ENCODE results near the gene HHATL. TPM values are rescaled to one million over a fixed set of nuclear protein-coding genes. Genes with fewer than 3 reads are reported as not detected.
A peak's percentile ranks its signal among the peaks of the same experiment; 100 is the strongest.

The HHATL gene
- total RNA-seq, 1 donor from 2014 or later = not detected

GRCh38 chr3:42660131-42660715 is 42.4 kb downstream of the HHATL start:
- Mint-ChIP-seq H3K4me1 (ENCODE audit: low read depth, unreplicated experiment) (peaks cover 5% of the 10 kb centered on the region), H3K27ac (ENCODE audit: unreplicated experiment) (peak overlapping the region; percentile 37), H3K36me3 (ENCODE audit: low read depth, unreplicated experiment) (peaks cover 17% of the 10 kb centered on the region), H3K9me3 (ENCODE audit: unreplicated experiment) (no peaks in the 10 kb centered on the region), H3K27me3 (ENCODE audit: low read depth, unreplicated experiment) (no peaks in the 10 kb centered on the region), H3K4me3 (ENCODE audit: unreplicated experiment) (no peak overlapping the region)
- no peaks in the 10 kb centered on the region for H3K36me3 ChIP-seq (ENCODE audit: insufficient read depth, low read length)
- H3K9ac ChIP-seq (ENCODE audit: low read length) = no peak overlapping the region
- no peak overlapping the region for H3K4me2 ChIP-seq (ENCODE audit: low read length)
- DNase-seq (ENCODE audit: low read depth) = no peak
- peaks cover 19% of the 10 kb centered on the region for H3K79me2 ChIP-seq (ENCODE audit: insufficient read depth, low read length)
- no peak for TF ChIP-seq EZH2 (IDR thresholded peaks at IDR 0.05; ENCODE audit: insufficient read depth, low read length)
- TF ChIP-seq, protein P1, sequence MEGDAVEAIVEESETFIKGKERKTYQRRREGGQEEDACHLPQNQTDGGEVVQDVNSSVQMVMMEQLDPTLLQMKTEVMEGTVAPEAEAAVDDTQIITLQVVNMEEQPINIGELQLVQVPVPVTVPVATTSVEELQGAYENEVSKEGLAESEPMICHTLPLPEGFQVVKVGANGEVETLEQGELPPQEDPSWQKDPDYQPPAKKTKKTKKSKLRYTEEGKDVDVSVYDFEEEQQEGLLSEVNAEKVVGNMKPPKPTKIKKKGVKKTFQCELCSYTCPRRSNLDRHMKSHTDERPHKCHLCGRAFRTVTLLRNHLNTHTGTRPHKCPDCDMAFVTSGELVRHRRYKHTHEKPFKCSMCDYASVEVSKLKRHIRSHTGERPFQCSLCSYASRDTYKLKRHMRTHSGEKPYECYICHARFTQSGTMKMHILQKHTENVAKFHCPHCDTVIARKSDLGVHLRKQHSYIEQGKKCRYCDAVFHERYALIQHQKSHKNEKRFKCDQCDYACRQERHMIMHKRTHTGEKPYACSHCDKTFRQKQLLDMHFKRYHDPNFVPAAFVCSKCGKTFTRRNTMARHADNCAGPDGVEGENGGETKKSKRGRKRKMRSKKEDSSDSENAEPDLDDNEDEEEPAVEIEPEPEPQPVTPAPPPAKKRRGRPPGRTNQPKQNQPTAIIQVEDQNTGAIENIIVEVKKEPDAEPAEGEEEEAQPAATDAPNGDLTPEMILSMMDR (IDR thresholded peaks at IDR 0.05; ENCODE audit: insufficient read depth, low read depth, low read length) = no peak
- H3K27me3 ChIP-seq (ENCODE audit: insufficient read depth, low read length) = no peaks in the 10 kb centered on the region
- no peaks in the 10 kb centered on the region for H3K9me3 ChIP-seq (ENCODE audit: insufficient read depth, low read depth, low read length)
- peaks cover 59% of the 10 kb centered on the region for H4K20me1 ChIP-seq (ENCODE audit: insufficient read depth, low read length)
- H2AFZ ChIP-seq (ENCODE audit: low read depth, low read length) = no peak overlapping the region
- no peak overlapping the region for H3K4me3 ChIP-seq (ENCODE audit: insufficient read depth, low read depth, low read length)
- peaks cover 16% of the 10 kb centered on the region for H3K4me1 ChIP-seq (ENCODE audit: insufficient read depth, low read length)
- FAIRE-seq = no peak
- no peak overlapping the region for H3K27ac ChIP-seq (ENCODE audit: low read depth, low read length)

DNA sequence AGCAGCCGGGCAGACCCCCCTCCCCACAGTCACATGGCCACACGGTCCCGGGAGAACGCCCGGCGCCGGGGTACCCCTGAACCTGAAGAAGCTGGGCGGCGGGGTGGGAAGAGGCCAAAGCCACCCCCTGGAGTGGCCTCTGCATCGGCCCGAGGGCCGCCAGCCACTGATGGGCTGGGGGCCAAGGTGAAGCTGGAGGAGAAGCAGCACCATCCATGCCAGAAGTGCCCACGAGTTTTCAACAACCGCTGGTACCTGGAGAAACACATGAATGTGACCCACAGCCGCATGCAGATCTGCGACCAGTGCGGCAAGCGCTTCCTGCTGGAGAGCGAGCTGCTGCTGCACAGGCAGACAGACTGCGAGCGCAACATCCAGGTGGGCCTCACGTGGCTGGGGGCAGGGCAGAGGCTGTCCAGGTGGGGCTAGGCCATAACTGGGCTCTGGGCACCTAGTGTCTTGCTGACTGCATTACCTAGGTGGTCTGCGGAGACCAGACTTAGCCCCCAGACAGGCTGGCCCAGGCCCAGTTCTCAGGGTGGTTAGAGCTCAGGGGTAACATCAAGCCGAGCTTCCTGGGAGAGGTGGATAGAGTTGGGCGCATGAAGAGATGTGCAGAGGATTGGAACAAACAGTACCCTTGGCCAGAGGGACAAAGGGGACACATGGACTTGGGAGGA is 43.0 kb downstream of the HHATL start:
- Histone ChIP-seq H4K20me1 (ENCODE audit: insufficient read depth, low read length) (peaks cover 59% of the 10 kb centered on the region), H3K9me3 (ENCODE audit: insufficient read depth, low read depth, low read length) (no peaks in the 10 kb centered on the region), H3K4me2 (ENCODE audit: low read length) (no peak overlapping the region), H3K9ac (ENCODE audit: low read length) (no peak overlapping the region), H3K4me1 (ENCODE audit: insufficient read depth, low read length) (peaks cover 21% of the 10 kb centered on the region), H3K27me3 (ENCODE audit: insufficient read depth, low read length) (no peaks in the 10 kb centered on the region), H3K79me2 (ENCODE audit: insufficient read depth, low read length) (peaks cover 26% of the 10 kb centered on the region), H3K4me3 (ENCODE audit: insufficient read depth, low read depth, low read length) (no peak overlapping the region), H3K36me3 (ENCODE audit: insufficient read depth, low read length) (no peaks in the 10 kb centered on the region), H2AFZ (ENCODE audit: low read depth, low read length) (no peak overlapping the region), H3K27ac (ENCODE audit: low read depth, low read length) (no peak overlapping the region)
- peaks cover 5% of the 10 kb centered on the region for H3K4me1 Mint-ChIP-seq (ENCODE audit: low read depth, unreplicated experiment)
- no peak overlapping the region for H3K27ac Mint-ChIP-seq (ENCODE audit: unreplicated experiment)
- FAIRE-seq (no peak), DNase-seq (ENCODE audit: low read depth) (no peak)
- no peak for TF ChIP-seq EZH2 (IDR thresholded peaks at IDR 0.05; ENCODE audit: insufficient read depth, low read length)
- TF ChIP-seq, protein P1 (IDR thresholded peaks at IDR 0.05; ENCODE audit: insufficient read depth, low read depth, low read length) = no peak
- peaks cover 17% of the 10 kb centered on the region for H3K36me3 Mint-ChIP-seq (ENCODE audit: low read depth, unreplicated experiment)
- no peak overlapping the region for H3K4me3 Mint-ChIP-seq (ENCODE audit: unreplicated experiment)
- no peaks in the 10 kb centered on the region for H3K27me3 Mint-ChIP-seq (ENCODE audit: low read depth, unreplicated experiment)
- no peaks in the 10 kb centered on the region for H3K9me3 Mint-ChIP-seq (ENCODE audit: unreplicated experiment)
